PC-9 (cell line): ENCODE results near the gene EXOC7.

Source experiments
- EZH2 ChIP-seq: fragments of 200-600 bp; sonication (generic); IDR thresholded peaks from 2 replicates; pipeline ENCODE4 v1.8.0; 2017; ENCODE audit warnings: antibody characterized with exemption, low read depth
- TF ChIP-seq, protein P1 (sequence below): fragments of 200-600 bp; sonication (generic); conservative IDR thresholded peaks from 2 replicates; pipeline ENCODE4 v1.6.1; 2017; ENCODE audit warnings: mixed run types, antibody characterized with exemption, mild to moderate bottlenecking, moderate library complexity

GRCh38 chr17:76104896-76105231 is 1.3 kb upstream of the EXOC7 start:
- TF ChIP-seq, protein P1, sequence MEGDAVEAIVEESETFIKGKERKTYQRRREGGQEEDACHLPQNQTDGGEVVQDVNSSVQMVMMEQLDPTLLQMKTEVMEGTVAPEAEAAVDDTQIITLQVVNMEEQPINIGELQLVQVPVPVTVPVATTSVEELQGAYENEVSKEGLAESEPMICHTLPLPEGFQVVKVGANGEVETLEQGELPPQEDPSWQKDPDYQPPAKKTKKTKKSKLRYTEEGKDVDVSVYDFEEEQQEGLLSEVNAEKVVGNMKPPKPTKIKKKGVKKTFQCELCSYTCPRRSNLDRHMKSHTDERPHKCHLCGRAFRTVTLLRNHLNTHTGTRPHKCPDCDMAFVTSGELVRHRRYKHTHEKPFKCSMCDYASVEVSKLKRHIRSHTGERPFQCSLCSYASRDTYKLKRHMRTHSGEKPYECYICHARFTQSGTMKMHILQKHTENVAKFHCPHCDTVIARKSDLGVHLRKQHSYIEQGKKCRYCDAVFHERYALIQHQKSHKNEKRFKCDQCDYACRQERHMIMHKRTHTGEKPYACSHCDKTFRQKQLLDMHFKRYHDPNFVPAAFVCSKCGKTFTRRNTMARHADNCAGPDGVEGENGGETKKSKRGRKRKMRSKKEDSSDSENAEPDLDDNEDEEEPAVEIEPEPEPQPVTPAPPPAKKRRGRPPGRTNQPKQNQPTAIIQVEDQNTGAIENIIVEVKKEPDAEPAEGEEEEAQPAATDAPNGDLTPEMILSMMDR = no peak
- no peak for TF ChIP-seq EZH2
